ENCODE measurements around the gene PDE6D. TPM values are rescaled to one million over a fixed set of nuclear protein-coding genes. Genes with fewer than 3 reads are reported as not detected.
A peak's percentile ranks its signal among the peaks of the same experiment; 100 is the strongest.

PDE6D gene
- total and polyA plus RNA-seq, 2 of the 13 experiments (the other 11 are each of a cell fraction or from before 2014, with no cell fraction given) = 14.1 to 23.2 TPM

DNA sequence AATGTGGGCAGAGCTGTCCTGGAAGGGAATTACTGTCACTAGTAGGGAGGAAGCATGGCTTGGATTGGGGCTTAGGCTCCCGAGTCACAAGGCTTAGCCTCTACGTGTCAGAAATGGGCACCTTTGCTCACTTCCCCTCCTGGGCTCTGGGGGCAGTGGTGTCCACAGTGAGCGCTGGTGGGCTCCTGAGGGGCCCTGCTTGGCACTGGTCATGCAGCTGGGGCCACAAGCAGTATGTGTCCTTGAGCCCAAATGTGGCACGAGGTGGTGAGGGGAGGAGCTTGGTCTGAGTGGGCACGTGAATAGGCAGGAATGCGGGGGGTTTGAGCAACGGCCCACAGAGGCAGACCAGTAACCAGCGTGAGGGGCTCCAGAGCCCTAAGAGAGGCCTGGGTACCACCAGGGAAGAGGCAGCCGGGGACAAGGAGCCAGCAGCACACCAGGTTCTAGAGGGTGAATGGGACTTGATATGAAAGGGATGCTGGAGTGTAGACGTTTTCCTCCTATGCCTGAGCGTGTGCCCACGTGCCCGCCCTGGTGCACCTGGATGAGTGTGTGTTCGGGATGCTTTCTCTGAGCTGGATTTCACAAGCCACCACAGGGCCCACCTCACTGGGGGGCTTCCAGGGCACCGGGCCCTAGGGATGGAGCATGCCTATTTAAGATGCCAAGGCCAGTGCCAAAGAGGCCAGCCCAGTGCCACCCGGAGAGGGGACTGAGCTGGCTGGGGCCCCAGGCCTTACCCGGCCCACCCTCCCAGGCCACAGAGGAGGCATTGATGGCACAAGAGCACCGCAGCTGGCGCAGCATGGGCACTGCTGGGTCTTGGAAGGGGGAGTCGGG, 95.5 kb downstream of the PDE6D start (continued):
- TF ChIP-seq ZNF557 (CRISPR knock-in tag; IDR thresholded peaks at IDR 0.05) = no peak
- TF ChIP-seq, protein P1, sequence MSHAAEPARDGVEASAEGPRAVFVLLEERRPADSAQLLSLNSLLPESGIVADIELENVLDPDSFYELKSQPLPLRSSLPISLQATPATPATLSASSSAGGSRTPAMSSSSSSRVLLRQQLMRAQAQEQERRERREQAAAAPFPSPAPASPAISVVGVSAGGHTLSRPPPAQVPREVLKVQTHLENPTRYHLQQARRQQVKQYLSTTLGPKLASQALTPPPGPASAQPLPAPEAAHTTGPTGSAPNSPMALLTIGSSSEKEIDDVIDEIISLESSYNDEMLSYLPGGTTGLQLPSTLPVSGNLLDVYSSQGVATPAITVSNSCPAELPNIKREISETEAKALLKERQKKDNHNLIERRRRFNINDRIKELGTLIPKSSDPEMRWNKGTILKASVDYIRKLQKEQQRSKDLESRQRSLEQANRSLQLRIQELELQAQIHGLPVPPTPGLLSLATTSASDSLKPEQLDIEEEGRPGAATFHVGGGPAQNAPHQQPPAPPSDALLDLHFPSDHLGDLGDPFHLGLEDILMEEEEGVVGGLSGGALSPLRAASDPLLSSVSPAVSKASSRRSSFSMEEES (CRISPR knock-in tag; IDR thresholded peaks at IDR 0.05) = peak; percentile 69
- no peak for TF ChIP-seq ZFAT (CRISPR knock-in tag; conservative IDR thresholded peaks at IDR 0.05)
- TF ChIP-seq ZSCAN30 (CRISPR knock-in tag; IDR thresholded peaks at IDR 0.05) = no peak
- TF ChIP-seq, protein P2, sequence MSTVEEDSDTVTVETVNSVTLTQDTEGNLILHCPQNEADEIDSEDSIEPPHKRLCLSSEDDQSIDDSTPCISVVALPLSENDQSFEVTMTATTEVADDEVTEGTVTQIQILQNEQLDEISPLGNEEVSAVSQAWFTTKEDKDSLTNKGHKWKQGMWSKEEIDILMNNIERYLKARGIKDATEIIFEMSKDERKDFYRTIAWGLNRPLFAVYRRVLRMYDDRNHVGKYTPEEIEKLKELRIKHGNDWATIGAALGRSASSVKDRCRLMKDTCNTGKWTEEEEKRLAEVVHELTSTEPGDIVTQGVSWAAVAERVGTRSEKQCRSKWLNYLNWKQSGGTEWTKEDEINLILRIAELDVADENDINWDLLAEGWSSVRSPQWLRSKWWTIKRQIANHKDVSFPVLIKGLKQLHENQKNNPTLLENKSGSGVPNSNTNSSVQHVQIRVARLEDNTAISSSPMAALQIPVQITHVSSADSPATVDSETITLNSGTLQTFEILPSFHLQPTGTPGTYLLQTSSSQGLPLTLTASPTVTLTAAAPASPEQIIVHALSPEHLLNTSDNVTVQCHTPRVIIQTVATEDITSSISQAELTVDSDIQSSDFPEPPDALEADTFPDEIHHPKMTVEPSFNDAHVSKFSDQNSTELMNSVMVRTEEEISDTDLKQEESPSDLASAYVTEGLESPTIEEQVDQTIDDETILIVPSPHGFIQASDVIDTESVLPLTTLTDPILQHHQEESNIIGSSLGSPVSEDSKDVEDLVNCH (CRISPR knock-in tag; IDR thresholded peaks at IDR 0.05) = no peak
- TF ChIP-seq, protein P3, sequence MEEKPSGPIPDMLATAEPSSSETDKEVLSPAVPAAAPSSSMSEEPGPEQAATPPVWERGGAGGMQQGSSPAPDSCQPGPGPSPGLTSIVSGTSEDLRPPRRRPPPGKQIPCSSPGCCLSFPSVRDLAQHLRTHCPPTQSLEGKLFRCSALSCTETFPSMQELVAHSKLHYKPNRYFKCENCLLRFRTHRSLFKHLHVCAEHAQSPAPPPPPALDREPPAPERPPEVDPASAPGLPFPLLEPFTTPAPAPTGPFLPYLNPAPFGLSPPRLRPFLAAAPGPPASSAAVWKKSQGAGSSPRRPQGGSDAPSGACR (CRISPR knock-in tag; IDR thresholded peaks at IDR 0.05) = no peak
- no peak for TF ChIP-seq ZNF432 (CRISPR knock-in tag; IDR thresholded peaks at IDR 0.05; ENCODE audit: borderline replicate concordance)
- peak; percentile 61; the same call in 1 of the 2 replicates for TF ChIP-seq RAD21 (CRISPR knock-in tag; IDR thresholded peaks at IDR 0.05)
- TF ChIP-seq GFI1 (CRISPR knock-in tag; IDR thresholded peaks at IDR 0.05; ENCODE audit: borderline replicate concordance) = no peak
- TF ChIP-seq SIN3A (IDR thresholded peaks at IDR 0.05; ENCODE audit: borderline replicate concordance, low read depth, low read length) = no peak
- no peak for TF ChIP-seq POLR2A (IDR thresholded peaks at IDR 0.05; ENCODE audit: insufficient read depth in 1 of 2, low read depth in 2 of 2, low read length in 2 of 2)
- no peak for TF ChIP-seq ZEB1 (IDR thresholded peaks at IDR 0.05; ENCODE audit: insufficient replicate concordance, low read depth)
- TF ChIP-seq PAWR (CRISPR knock-in tag; IDR thresholded peaks at IDR 0.05; ENCODE audit: borderline replicate concordance) = no peak
- TF ChIP-seq KLF15 (CRISPR knock-in tag; IDR thresholded peaks at IDR 0.05; ENCODE audit: borderline replicate concordance) = no peak
- TF ChIP-seq SOX5 (CRISPR knock-in tag; IDR thresholded peaks at IDR 0.05; ENCODE audit: borderline replicate concordance) = 0 out of 2 replicates have a peak, but pooled peaks have one; percentile 26
- no peak for TF ChIP-seq FOXC1 (CRISPR knock-in tag; IDR thresholded peaks at IDR 0.05; ENCODE audit: borderline replicate concordance)
- TF ChIP-seq ZBTB1 (CRISPR knock-in tag; IDR thresholded peaks at IDR 0.05; ENCODE audit: borderline replicate concordance) = no peak
- no peak for TF ChIP-seq NR1H2 (CRISPR knock-in tag; IDR thresholded peaks at IDR 0.05; ENCODE audit: borderline replicate concordance, low read depth)
- TF ChIP-seq, protein P4, sequence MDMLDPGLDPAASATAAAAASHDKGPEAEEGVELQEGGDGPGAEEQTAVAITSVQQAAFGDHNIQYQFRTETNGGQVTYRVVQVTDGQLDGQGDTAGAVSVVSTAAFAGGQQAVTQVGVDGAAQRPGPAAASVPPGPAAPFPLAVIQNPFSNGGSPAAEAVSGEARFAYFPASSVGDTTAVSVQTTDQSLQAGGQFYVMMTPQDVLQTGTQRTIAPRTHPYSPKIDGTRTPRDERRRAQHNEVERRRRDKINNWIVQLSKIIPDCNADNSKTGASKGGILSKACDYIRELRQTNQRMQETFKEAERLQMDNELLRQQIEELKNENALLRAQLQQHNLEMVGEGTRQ (IDR thresholded peaks at IDR 0.05; ENCODE audit: low read depth, low read length) = no peak
- TF ChIP-seq, protein P4 (CRISPR knock-in tag; IDR thresholded peaks at IDR 0.05; ENCODE audit: borderline replicate concordance) = peak; percentile 42; the same call in 1 of the 2 replicates
- no peak for TF ChIP-seq RARA (CRISPR knock-in tag; IDR thresholded peaks at IDR 0.05)
